Ishikawa (cell line): ENCODE data around the gene ASIC2.

Experiments used
- CEBPB ChIP-seq: IDR thresholded peaks from 2 replicates; pipeline ENCODE4 v1.6.1; 2012
- CREB1 ChIP-seq: IDR thresholded peaks from 2 replicates; pipeline ENCODE4 v1.6.1; 2012; ENCODE audit warnings: low read depth
- EGR1 ChIP-seq: IDR thresholded peaks from 2 replicates; pipeline ENCODE4 v1.6.1; 2012
- EP300 ChIP-seq: IDR thresholded peaks from 2 replicates; pipeline ENCODE4 v1.6.1; 2012; ENCODE audit warnings: borderline replicate concordance
- FOXM1 ChIP-seq: IDR thresholded peaks from 2 replicates; pipeline ENCODE4 v1.6.1; 2012; ENCODE audit warnings: low read depth, borderline replicate concordance
- NFIC ChIP-seq: IDR thresholded peaks from 2 replicates; pipeline ENCODE4 v1.6.1; 2012
- RAD21 ChIP-seq: IDR thresholded peaks from 2 replicates; pipeline ENCODE4 v1.6.1; 2012; ENCODE audit warnings: low read depth
- TAF1 ChIP-seq: IDR thresholded peaks from 2 replicates; pipeline ENCODE4 v1.6.1; 2012; ENCODE audit warnings: low read depth, mild to moderate bottlenecking
- TCF12 ChIP-seq: IDR thresholded peaks from 2 replicates; pipeline ENCODE4 v1.6.1; 2012; ENCODE audit warnings: low read depth
- TEAD4 ChIP-seq: IDR thresholded peaks from 2 replicates; pipeline ENCODE4 v1.6.1; 2012
- YY1 ChIP-seq: IDR thresholded peaks from 2 replicates; pipeline ENCODE4 v1.6.1; 2012; ENCODE audit warnings: low read depth
- ZBTB7A ChIP-seq: IDR thresholded peaks from 2 replicates; pipeline ENCODE4 v1.6.1; 2012; ENCODE audit warnings: low read depth
- TF ChIP-seq, protein P1 (sequence below): IDR thresholded peaks from 2 replicates; pipeline ENCODE4 v1.6.1; 2012
- TF ChIP-seq, protein P2 (sequence below): IDR thresholded peaks from 2 replicates; pipeline ENCODE4 v1.6.1; 2012; ENCODE audit warnings: low read depth, mild to moderate bottlenecking
- TF ChIP-seq, protein P3 (sequence below): IDR thresholded peaks from 2 replicates; pipeline ENCODE4 v1.6.1; 2012

ASIC2 gene

DNA sequence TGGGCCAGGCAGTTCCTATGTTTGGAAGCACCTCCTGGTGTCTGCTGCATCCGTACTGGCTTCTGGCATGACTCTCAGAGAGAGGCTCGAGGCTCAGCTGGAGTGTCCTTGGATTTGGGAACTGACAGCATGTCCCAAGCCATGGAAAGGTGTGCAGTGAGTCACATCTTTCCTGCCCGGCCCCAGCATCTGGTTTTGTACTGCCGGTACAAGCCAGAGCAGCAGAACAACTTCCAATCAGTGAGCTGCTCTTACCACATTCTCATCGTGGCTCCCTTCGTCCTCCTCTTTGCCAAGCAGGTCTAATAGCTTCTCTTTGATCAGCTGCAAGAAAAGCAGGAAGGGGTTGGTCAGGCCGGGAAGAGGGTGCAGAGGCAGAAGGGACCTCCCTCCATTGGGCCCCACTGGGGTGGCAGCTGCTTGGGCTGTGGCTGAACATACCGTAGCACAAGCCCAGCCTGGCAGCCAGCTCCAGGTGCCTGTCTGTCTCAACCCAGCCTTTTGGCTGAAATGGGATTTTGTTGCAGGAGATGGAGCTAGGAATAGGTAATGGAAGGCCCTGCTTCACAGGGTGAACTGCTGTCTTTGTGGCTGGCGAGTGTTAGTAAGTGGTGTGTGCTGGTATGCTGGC, 277.3 kb downstream of the ASIC2 start:
- TF ChIP-seq TEAD4, result no peak
- no peak for TF ChIP-seq CREB1
- TF ChIP-seq TCF12, result no peak
- no peak for TF ChIP-seq NFIC
- TF ChIP-seq EP300, result no peak
- TF ChIP-seq ZBTB7A, result no peak
- no peak for TF ChIP-seq TAF1
- no peak for TF ChIP-seq CEBPB
- TF ChIP-seq, protein P1, sequence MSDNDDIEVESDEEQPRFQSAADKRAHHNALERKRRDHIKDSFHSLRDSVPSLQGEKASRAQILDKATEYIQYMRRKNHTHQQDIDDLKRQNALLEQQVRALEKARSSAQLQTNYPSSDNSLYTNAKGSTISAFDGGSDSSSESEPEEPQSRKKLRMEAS, result no peak
- TF ChIP-seq RAD21, result no peak
- no peak for TF ChIP-seq EGR1
- no peak for TF ChIP-seq YY1
- TF ChIP-seq, protein P2, sequence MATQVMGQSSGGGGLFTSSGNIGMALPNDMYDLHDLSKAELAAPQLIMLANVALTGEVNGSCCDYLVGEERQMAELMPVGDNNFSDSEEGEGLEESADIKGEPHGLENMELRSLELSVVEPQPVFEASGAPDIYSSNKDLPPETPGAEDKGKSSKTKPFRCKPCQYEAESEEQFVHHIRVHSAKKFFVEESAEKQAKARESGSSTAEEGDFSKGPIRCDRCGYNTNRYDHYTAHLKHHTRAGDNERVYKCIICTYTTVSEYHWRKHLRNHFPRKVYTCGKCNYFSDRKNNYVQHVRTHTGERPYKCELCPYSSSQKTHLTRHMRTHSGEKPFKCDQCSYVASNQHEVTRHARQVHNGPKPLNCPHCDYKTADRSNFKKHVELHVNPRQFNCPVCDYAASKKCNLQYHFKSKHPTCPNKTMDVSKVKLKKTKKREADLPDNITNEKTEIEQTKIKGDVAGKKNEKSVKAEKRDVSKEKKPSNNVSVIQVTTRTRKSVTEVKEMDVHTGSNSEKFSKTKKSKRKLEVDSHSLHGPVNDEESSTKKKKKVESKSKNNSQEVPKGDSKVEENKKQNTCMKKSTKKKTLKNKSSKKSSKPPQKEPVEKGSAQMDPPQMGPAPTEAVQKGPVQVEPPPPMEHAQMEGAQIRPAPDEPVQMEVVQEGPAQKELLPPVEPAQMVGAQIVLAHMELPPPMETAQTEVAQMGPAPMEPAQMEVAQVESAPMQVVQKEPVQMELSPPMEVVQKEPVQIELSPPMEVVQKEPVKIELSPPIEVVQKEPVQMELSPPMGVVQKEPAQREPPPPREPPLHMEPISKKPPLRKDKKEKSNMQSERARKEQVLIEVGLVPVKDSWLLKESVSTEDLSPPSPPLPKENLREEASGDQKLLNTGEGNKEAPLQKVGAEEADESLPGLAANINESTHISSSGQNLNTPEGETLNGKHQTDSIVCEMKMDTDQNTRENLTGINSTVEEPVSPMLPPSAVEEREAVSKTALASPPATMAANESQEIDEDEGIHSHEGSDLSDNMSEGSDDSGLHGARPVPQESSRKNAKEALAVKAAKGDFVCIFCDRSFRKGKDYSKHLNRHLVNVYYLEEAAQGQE, result no peak
- TF ChIP-seq, protein P3, sequence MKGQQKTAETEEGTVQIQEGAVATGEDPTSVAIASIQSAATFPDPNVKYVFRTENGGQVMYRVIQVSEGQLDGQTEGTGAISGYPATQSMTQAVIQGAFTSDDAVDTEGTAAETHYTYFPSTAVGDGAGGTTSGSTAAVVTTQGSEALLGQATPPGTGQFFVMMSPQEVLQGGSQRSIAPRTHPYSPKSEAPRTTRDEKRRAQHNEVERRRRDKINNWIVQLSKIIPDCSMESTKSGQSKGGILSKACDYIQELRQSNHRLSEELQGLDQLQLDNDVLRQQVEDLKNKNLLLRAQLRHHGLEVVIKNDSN, result no peak
- TF ChIP-seq FOXM1, result no peak

DNA sequence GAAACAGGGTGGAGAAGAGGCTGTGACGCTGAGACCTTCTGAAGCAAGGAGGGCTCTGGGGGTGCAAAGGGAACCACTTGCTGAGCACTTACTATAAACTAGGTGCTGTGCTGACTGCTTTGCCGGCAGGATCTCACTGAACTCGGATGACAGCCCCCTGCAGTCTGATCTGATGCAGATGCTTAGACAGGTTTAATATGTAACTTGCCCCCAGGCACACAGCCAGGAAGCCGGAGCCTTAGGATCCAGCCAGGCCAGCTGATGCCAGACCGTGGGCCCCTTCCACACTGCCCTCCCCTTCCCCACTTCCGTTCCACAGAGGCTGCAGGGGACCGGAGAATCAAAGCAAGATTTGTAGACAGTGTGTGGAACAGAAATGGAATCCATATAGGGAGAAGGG, 278.3 kb downstream of the ASIC2 start:
- TF ChIP-seq YY1 (no peak), TEAD4 (no peak), ZBTB7A (no peak), RAD21 (no peak), NFIC (no peak), CREB1 (no peak), FOXM1 (no peak), EGR1 (no peak)
- TF ChIP-seq, protein P3, result no peak
- TF ChIP-seq, protein P2, result no peak

DNA sequence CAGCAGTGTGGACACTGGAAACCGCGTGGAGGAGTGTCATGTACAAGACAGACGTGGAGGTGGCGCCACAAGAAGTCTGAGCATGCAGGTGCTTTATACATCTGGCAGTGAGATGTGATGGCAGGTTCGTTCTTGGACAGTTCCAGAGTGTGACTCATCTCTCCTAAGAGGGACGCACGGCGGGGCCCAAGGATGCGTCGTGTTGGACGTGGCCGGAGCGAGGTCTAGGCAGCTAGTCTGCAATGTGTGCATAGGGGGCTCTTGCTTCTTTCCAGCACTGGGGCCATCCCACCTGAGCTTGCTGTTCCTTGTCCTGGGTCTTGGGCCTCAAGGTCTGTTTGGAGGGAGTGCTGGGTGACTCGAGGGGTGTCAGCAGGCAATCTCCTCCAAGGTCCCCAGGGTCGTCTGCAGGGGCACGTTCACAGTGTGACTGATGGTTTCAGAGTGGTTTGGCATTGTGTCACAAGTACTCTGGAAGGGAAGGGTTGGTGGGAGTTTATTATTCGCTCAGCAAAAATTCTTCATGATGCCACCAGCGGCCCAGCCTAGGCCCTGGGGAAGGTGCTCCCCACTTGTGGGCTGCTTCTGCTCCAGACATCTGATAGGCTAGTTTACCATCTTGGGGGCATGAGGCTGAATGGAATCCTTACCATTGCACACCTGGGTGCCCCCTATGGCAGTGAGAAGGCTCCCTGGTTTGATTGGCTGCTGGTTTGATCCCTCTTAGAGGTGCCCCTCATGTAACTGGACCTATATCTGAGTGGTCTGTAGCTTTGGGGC, 279.3 kb downstream of the ASIC2 start:
- no peak for TF ChIP-seq ZBTB7A
- TF ChIP-seq RAD21, result no peak
- TF ChIP-seq TCF12, result no peak
- TF ChIP-seq, protein P2, result no peak
- TF ChIP-seq, protein P3, result no peak
- TF ChIP-seq TAF1, result no peak
- TF ChIP-seq TEAD4, result no peak
- no peak for TF ChIP-seq FOXM1
- no peak for TF ChIP-seq EP300
- no peak for TF ChIP-seq YY1
- no peak for TF ChIP-seq CREB1
